Activated T-cell treated with anti-CD3 and anti-CD28 coated beads for 24 hours (primary cell): Measurements from ENCODE around the gene USP10.

Source experiments
- DNase-seq: peaks from one replicate; pipeline ENCODE4 v3.0.0-alpha.2; 2020; ENCODE audit warnings: low read depth

Gene USP10, protein sequence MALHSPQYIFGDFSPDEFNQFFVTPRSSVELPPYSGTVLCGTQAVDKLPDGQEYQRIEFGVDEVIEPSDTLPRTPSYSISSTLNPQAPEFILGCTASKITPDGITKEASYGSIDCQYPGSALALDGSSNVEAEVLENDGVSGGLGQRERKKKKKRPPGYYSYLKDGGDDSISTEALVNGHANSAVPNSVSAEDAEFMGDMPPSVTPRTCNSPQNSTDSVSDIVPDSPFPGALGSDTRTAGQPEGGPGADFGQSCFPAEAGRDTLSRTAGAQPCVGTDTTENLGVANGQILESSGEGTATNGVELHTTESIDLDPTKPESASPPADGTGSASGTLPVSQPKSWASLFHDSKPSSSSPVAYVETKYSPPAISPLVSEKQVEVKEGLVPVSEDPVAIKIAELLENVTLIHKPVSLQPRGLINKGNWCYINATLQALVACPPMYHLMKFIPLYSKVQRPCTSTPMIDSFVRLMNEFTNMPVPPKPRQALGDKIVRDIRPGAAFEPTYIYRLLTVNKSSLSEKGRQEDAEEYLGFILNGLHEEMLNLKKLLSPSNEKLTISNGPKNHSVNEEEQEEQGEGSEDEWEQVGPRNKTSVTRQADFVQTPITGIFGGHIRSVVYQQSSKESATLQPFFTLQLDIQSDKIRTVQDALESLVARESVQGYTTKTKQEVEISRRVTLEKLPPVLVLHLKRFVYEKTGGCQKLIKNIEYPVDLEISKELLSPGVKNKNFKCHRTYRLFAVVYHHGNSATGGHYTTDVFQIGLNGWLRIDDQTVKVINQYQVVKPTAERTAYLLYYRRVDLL

DNA sequence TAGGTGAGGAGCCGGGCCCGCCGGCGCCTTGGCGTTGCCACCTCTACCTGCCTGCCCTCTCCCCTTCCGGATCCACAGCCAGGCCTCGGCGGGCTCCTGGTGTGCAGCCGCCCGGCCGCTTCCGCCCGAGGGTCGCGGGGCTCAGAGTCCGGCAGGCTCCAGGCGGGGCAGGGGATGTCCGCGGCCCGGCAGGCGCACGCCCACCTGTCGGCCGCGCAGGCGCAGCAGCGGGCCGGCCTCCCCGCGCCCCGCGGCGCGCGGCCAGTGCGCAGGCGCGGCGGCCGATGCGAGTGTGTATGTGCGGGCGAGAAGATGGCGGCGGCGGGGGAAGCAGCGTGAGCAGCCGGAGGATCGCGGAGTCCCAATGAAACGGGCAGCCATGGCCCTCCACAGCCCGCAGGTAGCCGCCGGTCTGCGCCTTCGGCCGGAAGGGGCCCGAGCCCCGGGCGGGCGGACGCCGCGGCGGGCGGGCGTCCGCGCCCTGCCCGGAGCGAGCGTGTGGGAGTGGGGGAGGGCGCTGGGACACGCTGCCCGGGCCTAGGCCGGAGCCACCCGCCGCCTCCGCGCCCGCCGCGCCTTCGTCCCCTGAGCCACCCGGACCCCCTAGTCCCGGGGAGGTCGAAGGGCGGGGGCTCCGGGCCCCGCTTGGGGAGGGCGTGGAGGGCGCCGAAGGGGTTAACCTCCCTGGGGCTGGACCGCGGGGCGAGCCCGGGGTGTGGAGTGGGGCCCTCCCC is at the start of gene USP10:
USP10 (plus strand) TSS at position 289 of the 734 bp plus-strand sequence; CDS start at position 380, 91 bp downstream.
- peak; percentile 77 for DNase-seq

DNA sequence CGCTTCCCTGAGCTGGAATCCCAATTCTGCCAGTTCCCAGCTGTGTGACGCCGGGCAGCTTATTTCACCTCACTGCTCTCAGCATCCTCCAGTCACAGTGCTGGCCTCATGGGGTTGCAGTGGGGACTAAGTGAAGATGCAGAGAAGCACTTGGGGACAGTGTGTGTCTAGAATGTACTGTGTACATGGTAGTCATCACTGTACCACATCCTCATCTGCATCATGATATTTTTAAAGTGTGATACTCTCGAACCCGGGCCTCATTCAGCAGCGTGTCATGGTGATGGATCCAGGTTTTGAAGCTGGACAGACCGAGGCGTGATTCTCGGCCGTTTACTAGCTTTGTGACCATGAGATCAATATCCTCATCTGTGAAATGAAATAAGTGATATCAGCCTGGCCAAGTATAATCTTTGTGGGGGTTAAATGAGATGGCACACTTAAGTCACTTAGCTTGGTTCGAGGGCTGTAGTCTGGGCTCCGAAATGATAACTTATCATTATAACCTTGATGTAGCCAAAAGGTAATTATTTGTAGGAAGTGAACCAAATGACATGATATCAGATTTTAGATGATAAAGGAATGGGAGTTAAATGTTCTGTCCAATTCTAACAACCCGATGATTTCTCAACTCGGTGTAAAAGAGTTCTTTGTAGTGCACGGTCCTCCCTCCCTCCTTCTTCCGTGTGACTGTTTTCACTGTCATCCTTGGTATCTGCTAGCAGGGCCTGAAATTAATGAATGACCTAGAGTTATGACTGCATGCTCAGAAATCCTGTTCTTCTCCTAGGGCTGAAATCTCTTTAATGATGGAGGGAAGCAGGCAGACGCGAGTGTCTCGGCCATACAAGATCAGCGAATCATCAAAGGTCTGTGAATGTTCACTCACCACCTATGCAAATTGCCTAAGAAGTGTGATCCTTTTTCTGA is 49.5 kb upstream of the USP10 start:
- no peak for DNase-seq

DNA sequence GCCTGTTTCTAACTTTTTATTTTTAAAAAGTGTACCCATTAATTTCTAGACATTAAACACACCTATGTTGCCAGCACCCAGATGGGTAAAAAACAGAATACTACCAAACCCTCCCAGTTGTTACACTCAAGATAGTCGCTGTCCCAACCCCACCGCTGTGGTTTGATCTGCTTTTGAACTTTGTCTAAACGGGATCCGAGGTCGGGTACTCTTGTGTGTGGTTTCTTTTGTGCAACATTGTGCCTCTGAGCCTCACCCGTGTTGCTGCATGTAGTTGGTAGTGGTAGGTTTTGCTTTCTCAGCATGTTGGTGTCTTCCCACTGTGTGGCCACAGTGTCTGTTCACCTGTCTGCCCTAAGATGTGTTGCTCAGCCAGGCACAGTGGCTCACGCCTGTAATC is 47.2 kb upstream of the USP10 start:
- DNase-seq = no peak

DNA sequence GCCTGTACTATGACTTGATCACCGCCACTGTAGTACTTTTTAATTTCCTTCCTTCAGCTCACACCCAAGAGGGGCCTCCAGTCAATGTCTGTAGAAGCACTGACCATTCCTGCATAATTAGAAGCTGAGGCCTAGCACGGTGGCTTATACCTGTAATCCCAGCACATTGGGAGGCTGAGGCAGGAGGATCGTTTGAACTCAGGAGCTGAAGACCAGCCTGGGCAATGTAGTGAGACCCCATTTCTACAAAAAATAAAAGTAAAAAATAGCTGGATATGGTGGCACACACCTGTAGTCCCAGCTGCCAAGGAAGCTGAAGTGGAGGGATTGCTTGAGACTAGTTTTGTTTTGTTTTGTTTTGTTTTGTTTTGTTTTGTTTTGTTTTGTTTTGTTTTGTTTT is 45.6 kb upstream of the USP10 start:
- no peak for DNase-seq

DNA sequence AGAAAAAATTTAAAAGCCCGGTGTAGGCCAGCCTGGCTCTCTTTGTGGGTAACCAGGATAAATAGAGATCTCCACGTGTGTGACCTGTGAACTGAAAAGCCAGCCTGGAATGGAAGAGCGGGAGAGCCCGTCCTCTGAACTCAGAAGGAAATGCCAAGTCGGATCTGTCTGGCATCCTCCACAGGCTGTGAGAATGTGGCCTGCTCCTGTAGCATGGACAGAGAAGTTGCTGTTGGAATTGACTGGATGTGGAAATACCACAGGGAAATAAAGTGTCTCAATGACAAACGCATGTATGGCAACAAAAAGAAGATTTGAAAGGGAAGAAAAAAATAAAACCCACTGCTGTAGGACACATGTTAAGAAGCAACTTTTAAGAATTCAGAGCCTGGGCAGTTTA is 44.8 kb upstream of the USP10 start:
- DNase-seq = no peak

DNA sequence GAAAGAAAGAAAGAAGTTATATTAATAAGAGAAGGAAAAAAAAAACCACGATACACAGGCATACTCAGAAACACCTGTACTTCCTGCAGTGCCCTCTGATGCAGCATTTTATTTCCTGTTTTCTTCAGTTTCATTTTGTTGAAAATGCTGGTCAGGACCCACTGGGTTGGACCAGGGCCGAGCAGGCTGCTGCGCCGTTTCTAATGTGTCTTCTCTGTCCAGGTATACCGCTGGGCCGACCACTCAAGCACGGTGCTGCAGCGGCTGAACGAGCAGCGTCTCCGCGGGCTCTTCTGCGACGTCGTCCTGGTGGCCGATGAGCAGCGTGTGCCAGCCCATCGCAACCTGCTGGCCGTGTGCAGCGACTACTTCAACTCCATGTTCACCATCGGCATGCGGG is 43.2 kb upstream of the USP10 start:
- DNase-seq = no peak

DNA sequence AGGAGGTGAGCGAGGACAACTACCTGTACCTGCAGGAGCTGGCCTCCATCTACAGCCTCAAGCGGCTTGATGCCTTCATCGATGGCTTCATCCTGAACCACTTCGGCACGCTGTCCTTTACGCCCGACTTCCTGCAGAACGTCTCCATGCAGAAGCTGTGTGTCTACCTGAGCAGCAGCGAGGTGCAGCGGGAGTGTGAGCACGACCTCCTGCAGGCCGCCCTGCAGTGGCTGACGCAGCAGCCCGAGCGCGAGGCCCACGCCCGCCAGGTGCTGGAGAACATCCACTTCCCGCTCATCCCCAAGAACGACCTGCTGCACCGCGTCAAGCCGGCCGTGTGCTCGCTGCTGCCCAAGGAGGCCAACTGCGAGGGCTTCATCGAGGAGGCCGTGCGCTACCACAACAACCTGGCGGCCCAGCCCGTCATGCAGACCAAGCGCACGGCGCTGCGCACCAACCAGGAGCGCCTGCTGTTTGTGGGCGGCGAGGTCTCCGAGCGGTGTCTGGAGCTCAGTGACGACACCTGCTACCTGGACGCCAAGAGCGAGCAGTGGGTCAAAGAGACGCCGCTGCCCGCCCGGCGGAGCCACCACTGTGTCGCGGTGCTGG is 42.5 kb upstream of the USP10 start:
- DNase-seq = no peak

DNA sequence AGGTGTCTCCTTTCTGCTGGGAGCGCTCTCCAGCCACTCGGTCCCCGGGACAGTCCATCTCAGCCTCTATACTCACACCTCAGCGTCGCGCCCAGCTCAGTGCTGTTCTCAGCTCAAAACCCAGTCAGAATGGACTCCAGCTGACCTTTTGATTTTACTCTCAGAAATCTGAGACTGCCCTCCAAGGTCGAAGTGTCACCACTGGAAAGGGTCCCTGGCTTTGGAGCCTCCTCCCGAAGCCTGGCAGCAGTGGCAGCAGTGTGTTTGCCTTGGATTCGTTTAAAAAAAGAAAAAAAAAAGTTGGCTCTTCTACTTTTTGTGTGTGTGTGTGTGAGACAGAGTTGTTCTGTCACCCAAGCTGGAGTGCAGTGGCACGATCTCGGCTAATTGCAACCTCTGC is 41.1 kb upstream of the USP10 start:
- no peak for DNase-seq

DNA sequence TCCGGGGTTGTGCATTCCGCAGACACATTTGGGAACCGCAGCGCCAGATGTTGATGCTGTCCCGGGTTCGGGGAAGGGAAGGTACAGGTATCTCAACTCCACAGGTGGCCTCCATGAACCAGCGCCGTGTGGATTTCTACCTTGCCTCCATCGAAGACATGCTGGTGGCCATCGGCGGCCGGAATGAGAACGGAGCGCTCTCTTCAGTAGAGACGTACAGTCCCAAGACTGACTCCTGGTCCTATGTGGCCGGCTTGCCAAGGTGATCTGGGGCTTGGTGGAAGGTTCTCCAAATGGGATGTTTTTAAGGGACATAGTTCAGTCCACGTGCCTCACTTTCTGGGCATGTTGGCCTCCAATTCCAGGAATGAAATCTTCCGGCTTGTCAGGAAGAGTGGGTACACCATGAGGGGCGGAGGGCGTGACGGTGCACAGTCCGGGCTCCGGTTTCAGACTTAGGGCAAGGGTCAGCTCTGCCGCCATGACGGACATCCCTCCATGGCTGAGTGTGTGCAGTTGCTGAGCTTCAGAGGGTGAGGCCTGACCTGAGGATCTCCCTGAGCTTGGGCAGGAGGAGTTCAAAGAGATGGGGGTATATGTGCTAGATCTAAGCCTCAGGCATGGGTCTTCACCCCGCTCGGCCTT is 40.0 kb upstream of the USP10 start:
- no peak for DNase-seq

DNA sequence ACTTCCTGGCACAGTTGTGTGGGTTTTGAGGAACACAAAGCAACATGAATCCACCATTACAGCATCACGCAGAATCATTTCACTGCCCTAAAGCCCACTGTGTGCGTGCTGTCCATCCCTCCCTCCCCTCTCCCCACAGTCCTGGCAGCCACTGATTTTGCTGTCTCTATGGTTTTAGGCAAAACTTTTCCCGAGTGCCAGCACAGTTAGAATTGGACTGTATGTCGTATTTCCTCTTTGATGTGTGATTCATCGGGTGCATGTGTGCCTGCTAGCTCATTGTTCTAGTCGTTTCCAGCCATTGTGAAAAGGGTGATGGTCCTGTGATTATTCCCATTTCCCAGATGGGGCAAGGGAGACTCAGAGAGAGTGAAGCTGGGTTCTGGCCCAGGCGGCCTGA is 38.8 kb upstream of the USP10 start:
- DNase-seq = no peak

DNA sequence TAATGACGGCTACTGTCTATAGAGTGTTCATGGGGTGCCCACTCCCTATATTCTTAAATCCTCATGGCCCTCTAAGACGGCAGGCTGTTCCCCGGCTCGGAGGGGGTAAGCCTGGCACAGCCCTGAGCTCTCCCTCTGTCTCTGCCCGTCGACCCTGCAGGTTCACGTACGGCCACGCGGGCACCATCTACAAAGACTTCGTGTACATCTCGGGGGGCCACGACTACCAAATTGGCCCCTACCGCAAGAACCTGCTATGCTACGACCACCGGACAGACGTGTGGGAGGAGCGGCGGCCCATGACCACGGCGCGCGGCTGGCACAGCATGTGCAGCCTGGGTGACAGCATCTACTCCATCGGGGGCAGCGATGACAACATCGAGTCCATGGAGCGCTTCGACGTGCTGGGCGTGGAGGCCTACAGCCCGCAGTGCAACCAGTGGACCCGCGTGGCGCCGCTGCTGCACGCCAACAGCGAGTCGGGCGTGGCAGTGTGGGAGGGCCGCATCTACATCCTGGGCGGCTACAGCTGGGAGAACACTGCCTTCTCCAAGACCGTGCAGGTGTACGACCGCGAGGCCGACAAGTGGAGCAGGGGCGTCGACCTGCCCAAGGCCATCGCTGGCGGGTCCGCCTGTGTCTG is 38.3 kb upstream of the USP10 start:
- no peak for DNase-seq

DNA sequence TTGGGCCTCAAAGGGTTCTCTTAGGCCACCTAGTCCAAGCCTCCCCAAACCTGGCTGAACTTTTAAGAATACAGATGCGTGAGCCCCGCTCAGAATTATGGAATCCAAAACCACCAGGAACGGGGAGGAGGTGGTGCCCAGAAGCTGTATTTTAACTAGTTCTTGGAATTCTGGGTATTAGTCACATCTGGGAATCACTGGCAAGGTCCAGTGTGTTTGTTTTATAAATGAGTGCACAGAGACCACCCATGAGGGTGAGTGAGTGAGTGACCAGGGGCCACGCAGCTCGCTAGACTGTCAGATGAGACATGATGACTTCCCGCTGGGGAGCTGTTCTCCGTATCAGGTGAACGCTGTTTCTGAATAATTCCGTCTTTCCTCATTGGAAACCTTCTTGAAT is 37.3 kb upstream of the USP10 start:
- no peak for DNase-seq

DNA sequence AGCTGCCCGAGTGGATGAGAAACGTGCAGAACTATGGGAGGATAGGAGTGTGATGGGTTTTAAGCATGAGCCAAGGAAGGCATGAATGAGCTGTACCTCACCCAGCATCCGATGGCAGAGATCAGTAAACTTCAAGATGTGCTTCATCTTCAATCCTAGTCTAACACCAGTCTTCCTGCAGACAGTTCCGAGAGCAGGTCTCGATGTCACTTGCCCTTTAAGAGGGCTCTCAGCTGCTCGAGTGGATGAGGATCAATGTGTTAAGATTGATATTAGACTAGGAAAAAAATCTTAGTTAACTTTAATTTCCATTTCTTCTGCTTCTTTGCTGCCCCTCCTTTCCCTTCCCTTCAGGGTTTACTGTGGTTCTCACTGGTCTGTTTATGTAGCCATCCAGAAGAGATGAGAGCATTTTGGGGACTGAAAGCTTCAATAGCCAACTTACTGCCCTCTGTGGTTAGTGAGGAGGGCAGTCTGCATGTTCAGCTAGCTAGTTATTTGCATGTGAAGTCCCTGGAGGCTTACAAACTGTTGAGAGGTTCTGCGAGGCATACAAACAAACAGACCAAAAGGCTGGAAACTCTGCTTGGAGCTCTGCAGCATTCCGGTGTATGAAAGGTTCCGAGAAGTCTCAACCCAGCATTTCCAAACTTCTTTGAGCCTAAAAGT is 36.2 kb upstream of the USP10 start:
- no peak for DNase-seq

DNA sequence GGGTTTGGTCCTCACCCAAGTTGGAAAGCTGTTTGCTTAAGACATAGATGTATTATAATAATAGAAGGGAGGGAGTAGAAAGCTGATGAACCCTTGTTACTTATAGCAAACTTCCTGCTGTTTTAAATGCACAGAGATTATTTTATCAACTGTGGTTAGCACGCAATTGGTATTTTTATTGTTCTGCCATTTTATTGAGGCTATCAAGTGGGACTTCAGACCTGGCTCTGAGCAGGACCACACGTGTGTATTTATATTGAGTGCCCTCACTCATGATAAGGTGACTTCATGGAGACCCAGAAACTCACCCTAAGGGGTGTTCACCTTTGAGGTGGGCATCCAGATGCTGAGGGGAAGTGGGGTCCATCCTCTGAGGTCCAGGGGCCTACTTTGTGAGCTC is 34.4 kb upstream of the USP10 start:
- no peak for DNase-seq

DNA sequence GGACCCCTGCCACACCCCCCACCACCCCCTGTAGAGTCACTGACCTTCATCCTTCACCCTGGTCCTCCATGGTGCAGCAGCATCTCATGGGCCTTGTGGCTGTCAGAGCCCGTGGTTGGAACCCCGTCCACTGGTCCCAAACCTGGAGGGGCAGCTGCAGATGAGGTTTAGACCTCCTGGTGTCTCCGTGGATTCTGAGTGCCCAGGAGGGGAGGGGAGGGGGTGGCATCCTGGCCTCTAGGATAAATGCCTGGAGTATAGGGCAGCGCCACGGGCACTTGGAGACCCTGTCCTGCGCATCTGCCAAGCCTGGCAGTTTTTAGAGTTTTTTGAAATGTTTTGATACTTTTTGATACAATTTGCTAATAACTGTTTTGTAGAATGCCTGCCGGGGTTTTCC is 34.0 kb upstream of the USP10 start:
- no peak for DNase-seq

DNA sequence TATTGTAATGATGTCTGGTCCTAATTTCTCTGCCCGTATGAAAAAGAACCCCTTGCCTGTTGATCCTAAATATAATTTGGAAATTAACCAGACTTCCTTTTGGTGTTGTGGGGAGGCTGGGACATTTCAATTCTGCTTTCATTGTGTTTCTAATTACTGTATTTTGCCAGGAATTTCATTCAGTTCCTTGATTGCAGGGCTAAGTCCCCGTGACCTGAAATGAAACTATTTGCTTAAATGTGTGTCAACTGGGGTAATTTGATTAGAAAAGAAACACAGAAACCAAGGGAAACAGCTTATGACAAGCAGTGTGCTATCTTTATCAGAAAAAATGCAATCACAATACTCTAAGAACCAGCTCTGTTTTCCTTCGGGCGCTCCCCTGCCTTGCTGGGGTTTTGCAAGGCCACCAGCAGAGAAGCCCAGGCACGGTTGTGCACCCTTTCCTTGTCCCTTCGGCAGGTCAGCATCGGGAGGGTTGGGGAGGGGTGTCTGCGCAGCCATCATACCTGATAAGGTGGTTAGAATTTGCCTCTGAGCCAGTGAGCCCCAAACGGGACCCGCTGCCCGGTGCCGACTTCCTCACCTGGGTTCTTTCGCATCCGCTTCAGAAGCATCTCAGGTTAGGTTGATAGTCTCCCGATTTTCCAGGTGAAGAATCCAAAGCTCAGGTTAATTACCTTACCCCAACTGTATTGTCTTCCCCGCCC is 32.0 kb upstream of the USP10 start:
- no peak for DNase-seq

DNA sequence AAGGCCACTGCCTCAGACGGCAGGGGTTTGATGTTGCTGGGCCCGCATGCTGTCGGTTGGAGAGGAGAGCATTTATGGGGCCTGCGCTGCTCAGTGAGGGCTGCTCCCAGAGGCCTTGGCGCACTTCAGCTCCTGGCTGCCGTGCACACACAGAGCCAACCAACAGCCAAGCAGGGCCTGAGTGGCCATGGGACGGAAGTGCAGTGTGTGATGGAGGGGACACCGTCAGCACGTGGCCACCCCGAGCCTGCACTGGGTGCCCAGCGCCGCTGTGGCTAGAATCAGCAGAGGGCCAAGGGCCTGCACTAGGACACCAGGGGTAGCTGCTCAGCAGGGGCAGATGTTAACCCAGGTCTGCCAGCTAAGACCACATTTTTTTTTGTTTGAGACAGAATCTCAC is 29.7 kb upstream of the USP10 start:
- no peak for DNase-seq

DNA sequence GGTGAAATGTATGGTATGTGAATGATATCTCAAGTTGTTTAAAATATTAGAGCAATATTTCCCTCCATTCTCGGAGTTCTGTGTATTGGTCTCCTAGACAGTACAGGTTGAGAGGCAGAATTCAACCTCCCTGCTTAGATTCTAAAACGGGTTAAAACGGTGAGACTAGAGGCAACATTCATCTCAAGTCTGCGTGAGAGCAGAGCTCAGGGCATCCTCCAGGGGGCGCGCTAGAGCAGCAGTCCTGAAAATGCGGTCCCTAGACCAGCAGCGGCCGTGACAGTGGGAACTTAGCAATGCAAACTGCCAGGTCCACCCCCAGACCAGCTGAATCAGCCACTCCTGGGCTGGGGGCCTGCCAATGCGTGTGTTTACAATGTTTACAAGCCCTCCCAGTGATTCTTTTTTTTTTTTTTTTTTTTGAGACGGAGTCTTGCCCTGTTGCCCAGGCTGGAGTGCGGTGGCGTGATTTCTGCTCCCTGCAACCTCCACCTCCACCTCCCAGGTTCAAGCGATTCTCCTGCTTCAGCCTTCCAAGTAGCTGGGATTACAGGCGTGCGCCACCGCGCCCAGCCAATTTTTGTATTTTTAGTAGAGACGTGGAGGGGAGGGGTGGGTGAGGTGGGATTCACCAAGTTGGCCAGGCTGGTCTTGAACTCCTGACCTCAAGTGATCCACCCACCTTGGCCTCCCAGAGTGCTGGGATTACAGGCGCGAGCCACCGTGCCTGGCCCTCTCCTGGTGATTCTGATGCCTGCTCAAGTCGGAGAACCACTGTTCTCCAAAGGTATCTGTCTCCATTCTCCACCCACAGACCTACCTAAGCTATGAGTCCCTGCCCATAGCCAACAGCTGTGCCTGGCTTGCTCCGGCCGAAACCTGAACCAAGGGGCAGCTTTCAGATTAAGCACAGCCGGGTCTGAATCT is 27.3 kb upstream of the USP10 start:
- DNase-seq = peak; percentile 72
